Bone marrow (tissue), 2 donors: ENCODE data around the gene NUAK1.

ENCODE experiments used
- DNase-seq, 2 donors: peaks; one replicate each; lab custom pipeline; 2025; lab: John Stamatoyannopoulos, UW

Gene NUAK1

DNA sequence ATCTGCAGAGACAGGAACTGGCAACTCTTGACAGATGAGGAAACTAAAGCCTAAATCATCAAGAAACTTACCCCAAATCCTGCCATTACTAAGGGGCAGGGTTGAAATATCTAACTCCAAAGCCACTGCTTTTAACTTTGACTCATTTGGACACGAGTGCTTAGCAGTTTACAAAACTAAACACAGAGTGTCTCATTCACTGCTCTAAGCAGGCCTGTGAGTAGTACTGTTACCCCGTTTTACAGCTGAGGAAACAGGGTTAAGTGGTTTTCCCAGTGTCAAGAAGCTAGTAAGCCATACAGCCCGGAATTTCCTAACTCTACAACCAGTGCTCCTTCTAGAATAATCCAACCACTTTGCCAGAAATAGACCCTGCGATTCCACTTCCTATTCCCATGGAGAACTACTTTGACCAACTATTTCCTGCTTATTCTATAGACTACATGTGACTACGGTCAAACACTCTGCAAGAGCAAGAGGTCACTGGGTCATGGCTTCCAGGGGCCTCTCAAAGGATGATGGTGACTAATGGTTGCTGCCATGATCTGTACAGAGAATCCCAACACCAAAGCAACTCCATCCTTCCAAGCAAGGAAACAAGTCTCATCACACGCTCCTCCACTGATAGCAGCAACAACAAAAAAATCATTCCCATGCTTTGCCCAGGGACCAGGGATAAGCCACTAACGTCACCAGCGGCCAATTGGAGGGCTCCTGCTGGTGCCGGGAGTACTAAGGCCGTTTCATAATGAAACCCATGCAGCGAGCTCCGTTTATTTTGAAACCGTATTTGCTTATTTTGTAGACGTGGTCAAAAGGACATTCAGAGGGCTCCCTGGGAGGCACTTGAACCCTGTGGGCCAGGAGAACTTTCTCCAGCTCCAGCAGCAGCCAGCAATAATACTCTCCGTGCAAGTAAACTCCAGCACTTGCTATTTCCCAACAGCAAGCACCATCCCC, 56.3 kb downstream of the NUAK1 start:
- DNase-seq, result no peak

DNA sequence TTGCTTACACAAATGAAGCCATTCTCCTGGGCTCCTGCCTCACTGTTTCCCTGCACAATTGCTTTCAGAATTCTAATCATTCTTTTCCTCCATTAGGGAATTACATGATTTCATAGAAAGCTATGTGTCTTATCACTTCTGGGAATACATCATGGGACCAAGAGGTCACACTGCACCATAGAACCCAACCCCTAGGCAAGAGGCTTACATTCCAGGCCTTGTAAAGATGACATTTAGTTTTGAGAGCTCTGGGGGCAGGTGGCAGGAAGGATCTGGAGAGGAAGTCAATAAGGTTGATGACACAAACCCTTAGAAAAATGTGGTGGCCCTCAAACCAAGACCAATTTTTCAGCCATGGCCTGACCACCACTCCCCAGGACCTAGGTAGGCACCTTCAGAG, 57.1 kb downstream of the NUAK1 start:
- DNase-seq, result no peak

GRCh38 chr12:106080791-106081170, 58.0 kb downstream of the NUAK1 start:
- DNase-seq, result no peak

GRCh38 chr12:106080041-106080790, 58.5 kb downstream of the NUAK1 start:
- DNase-seq, result no peak

- no peak for DNase-seq
These were observed 59.5 kb downstream of the NUAK1 start for GRCh38 chr12:106079148-106079738.

DNA sequence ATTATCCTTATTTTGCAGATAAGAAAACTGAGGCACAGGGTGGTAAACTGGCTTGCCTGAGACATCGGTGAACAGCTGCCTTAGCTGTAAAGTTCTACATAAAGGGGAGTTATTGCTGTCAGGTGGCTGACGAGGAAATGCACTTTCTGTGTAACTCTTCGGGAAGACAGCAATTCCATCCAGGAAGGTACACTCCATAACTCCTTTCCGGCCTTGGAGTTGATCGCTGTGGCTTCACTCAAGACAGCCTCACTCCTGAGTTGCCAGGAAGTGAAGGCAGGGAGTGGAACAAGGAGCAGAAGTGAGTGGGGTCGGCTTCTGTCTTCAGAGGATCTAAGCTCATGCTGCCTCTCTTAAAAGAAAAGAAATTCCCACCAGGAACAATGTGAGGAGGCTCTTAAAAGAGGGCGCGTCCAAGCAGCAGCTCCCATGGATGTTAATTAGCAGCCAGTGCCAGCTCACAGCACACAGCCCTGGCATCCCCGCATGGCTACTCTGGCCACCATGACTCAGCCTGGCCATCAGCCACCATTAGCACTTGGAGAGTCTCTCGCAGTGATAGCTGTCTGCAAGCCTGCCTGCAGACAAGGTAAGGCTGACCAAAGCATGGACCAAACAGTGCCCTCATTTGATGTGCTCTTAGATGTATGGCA, 60.3 kb downstream of the NUAK1 start:
- no peak for DNase-seq

GRCh38 chr12:106074706-106075392, 63.9 kb downstream of the NUAK1 start:
- no peak for DNase-seq

DNA sequence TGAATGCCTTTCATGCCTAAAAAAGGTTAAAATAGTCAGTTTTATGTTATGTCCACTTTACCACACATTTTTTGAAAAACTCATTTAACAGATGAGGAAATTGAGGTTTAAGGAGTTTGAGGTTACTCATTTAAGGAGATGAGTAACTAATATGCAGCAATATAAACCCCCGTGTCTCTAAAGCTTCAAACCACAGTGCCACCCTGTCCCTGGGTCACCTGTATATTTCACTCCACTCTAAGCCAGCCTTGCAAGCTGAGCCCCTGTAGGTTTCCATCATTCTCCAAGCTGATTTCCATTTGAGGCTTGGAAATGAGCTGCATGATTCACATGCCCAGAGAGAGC, 64.4 kb downstream of the NUAK1 start:
- DNase-seq, result no peak

DNA sequence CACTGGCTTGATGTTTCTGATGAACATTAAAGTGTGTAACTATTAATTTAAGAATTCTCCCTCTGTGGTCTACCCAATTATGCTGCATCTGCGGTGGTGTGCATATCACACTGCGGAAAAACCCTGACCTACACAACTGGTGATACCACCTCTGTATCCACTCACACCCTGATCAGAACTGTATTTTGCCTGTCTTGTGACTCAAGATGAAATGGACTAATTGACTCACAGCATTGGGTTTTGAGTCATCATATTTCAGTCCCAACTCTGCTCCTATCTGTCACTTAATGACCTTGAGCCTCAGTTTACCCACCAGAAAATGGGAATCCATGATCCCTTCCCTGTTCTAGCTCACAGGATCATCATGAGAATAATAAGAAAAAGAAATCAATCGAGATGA, 65.6 kb downstream of the NUAK1 start:
- DNase-seq, result no peak

DNA sequence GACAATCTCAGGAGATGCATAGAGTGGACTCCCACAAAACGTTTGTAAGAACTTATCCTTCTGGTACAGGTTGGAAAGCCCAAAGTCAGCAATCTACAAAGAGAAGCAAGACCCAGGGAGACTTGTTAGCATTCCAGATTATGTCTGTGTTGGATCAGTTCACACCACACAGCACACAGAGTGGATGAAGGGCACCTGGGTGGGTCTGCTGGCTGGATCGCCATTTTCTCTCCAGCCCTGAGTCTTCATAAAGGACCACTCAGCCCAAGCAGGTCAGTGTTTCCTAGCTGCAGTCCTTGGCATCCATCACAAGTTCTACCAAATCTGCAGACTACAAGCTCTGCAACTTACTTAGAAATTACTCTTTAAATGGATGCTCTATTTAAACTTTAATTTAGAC, 66.0 kb downstream of the NUAK1 start:
- DNase-seq, result no peak

DNA sequence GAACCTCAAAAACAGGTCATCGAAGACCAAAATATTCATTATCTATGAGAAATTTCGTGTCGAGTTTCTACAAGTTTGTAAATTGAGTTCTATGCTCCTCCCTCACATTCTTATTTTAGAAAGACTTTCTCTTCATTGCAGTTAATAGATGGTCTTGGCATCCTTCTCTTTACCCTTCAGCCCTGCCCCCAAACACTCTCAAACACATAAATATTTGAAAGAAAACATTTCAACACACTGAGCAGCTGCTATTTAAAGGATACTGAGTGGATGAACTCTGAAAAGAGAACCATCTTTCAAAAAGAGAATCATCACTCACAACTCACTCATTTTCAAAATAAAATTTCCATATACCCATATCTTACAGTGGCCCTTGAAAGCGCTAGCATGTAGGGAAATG, 67.1 kb downstream of the NUAK1 start:
- DNase-seq, result no peak

DNA sequence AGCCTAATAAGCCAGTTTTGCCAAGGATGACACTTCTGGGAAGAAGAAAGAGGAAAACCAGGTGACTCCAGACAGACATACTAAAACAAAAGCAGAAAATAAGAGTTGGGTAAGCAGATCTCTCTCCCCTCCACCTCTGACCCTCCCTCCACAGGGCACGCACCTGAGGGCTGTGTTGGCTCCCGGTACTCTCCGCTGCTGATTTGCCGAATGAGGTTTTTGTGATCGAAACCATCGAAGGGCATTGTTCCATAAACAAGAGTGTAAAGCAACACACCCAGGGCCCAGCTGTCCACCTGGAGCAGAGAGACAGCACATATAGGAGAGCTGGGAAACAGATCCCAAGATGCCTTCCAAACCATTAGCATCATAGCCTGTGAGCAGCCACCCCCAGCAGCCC, 68.1 kb downstream of the NUAK1 start:
- DNase-seq, result no peak

DNA sequence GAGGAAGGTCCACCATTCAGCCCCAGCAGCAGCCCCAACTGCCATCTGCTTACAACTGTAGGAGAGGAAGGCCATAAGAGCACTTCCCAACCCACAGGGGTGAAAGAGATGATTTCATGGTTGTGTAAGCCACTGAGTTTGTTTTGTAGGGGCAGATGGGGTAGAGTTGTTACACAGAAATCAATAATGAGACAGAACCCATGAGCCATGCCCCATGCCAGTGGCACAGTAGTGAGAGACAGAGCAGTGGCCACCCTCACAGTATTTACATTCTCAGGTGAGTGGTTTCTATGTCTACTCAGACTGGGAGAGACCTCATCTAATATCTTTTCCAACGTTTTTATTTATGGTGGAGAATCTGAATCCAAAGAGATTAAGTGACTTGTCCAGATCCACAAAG, 68.6 kb downstream of the NUAK1 start:
- no peak for DNase-seq

GRCh38 chr12:106068296-106068695, 70.5 kb downstream of the NUAK1 start:
- DNase-seq, result no peak

- no peak for DNase-seq
These were observed 71.0 kb downstream of the NUAK1 start for GRCh38 chr12:106067606-106068205.

GRCh38 chr12:106066726-106067325, 71.9 kb downstream of the NUAK1 start:
- no peak for DNase-seq

GRCh38 chr12:106066051-106066705, 72.6 kb downstream of the NUAK1 start:
- DNase-seq, result no peak

- DNase-seq, result no peak
These were observed 73.2 kb downstream of the NUAK1 start for GRCh38 chr12:106065506-106065905.

DNA sequence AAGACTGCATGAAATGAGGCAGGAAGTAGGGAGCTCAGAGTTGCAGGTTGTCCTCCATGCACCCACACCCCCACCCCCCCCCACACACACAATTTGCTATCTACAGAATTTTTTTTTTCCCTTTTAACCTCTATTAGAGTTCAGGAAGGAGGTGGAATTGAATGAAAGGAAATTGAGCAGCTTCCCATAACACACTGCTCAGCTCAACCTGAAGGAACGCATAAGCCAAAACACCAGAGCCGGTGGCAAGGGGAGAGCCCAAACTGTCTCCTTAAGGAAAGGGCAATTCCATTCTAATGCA, 74.1 kb downstream of the NUAK1 start:
- no peak for DNase-seq

DNA sequence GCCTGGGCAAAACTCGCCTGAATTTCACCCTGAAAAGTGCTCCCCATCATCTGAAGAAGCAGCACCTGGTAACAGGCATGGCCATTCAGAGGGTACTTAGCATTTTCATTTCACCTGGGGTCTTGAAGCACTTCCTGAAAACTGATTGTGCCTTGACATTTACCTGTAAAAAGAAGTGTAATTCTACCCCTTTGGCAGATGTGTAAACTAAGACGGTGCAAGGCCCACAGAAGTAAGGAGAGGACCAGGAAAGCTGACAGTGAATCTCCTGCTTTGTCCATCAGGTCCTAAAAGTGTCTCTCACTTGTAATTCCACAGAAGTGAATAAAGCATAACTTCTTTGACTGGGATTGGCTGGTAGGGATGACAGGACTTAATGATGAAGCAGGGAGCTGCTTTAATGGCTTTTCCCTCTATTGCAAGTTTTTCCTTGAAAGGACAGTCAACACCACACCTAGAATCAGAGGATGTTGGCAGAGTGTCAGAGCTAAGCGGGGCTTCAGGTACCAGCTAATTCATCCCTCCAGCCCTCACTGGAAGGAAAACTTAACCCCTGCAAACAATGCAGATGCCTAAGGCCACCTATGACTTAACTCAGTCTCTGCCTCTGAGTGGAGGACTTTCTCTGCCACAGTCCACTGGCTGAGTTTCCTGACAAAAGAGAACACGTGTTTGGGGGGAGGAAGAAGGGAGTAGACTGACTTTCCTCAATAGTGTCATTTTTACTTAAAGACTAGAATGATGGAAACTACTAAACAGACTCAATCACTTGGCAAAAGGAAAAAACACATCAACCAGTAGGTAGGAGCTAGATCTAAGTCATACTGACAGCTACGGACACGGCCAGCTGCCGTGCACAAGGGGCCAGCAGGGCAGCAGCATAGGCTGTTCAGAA, 74.7 kb downstream of the NUAK1 start:
- no peak for DNase-seq
